GM19324 (cell line): ENCODE data around the gene PRG3.
"Not testable (repeated sequence)": the region's sequence is repeated elsewhere in the genome, so short reads cannot be mapped to it uniquely, and the experiment has no call there.

ENCODE experiments used
- ATAC-seq: cut with Tn5 transposase; IDR thresholded peaks from one replicate; pipeline ENCODE4 v1.9.1; 2021; ENCODE audit warnings: mild to moderate bottlenecking, moderate library complexity; ENCODE audit not compliant: unreplicated experiment, low FRiP score

The PRG3 gene

GRCh38 chr11:57361926-57362325 lies 19.0 kb downstream of the PRG3 start:
- no peak for ATAC-seq

GRCh38 chr11:57361420-57361819 lies 19.5 kb downstream of the PRG3 start:
- ATAC-seq = not testable (repeated sequence)

GRCh38 chr11:57360991-57361390 lies 20.0 kb downstream of the PRG3 start:
- no peak for ATAC-seq

- no peak for ATAC-seq
These were observed 20.9 kb downstream of the PRG3 start for GRCh38 chr11:57359896-57360690.

- no peak for ATAC-seq
These were observed 21.6 kb downstream of the PRG3 start for GRCh38 chr11:57359396-57359795.

- ATAC-seq = no peak
These were observed 22.0 kb downstream of the PRG3 start for GRCh38 chr11:57358991-57359390.

GRCh38 chr11:57358543-57358961 lies 22.4 kb downstream of the PRG3 start:
- ATAC-seq = no peak

GRCh38 chr11:57357856-57358255 lies 23.1 kb downstream of the PRG3 start:
- no peak for ATAC-seq

GRCh38 chr11:57357310-57357709 lies 23.6 kb downstream of the PRG3 start:
- no peak for ATAC-seq

GRCh38 chr11:57356268-57356667 lies 24.7 kb downstream of the PRG3 start:
- no peak for ATAC-seq

GRCh38 chr11:57354699-57355098 lies 26.3 kb downstream of the PRG3 start:
- no peak for ATAC-seq

- ATAC-seq = no peak
These were observed 27.1 kb downstream of the PRG3 start for GRCh38 chr11:57353852-57354251.

GRCh38 chr11:57353446-57353845 lies 27.5 kb downstream of the PRG3 start:
- ATAC-seq = no peak

- ATAC-seq = no peak
These were observed 27.9 kb downstream of the PRG3 start for GRCh38 chr11:57353036-57353435.

- ATAC-seq = no peak
These were observed 31.3 kb downstream of the PRG3 start for GRCh38 chr11:57349491-57350274.

- ATAC-seq = no peak
These were observed 32.2 kb downstream of the PRG3 start for GRCh38 chr11:57348636-57349313.

GRCh38 chr11:57348052-57348451 lies 32.9 kb downstream of the PRG3 start:
- no peak for ATAC-seq

GRCh38 chr11:57347336-57347735 lies 33.6 kb downstream of the PRG3 start:
- no peak for ATAC-seq

GRCh38 chr11:57345555-57346211 lies 35.3 kb downstream of the PRG3 start:
- ATAC-seq = no peak

GRCh38 chr11:57344826-57345225 lies 36.1 kb downstream of the PRG3 start:
- ATAC-seq = no peak

GRCh38 chr11:57343825-57344224 lies 37.1 kb downstream of the PRG3 start:
- no peak for ATAC-seq
